PFSK-1 (cell line): ENCODE measurements around the gene DAPK1.

Experiments used
- FOXP2 ChIP-seq: optimal IDR thresholded peaks from 2 replicates; pipeline ENCODE3; 2011; ENCODE audit warnings: borderline replicate concordance, control low read depth, inconsistent platforms; ENCODE audit not compliant: insufficient read depth; ENCODE audit errors: extremely low read length, extremely low read depth
- POLR2AphosphoS5 ChIP-seq: IDR thresholded peaks from 2 replicates; pipeline ENCODE4 v1.6.1; 2012; ENCODE audit warnings: low read depth, mild to moderate bottlenecking, control low read depth, low read length, moderate library complexity
- REST ChIP-seq, 2 experiments: IDR thresholded peaks; 2 replicates each; pipeline versions ENCODE4 v1.6.1 to v1.8.0; 2011 to 2012; ENCODE audit warnings: low read depth in 2 of 2, low read length in 2 of 2, control low read depth in 1 of 2, inconsistent platforms in 1 of 2, mild to moderate bottlenecking in 1 of 2, moderate library complexity in 1 of 2; ENCODE audit not compliant: insufficient read depth in 1 of 2
- SIN3A ChIP-seq: IDR thresholded peaks from 2 replicates; pipeline ENCODE4 v1.6.1; 2012; ENCODE audit warnings: mild to moderate bottlenecking, low read length, moderate library complexity, borderline replicate concordance; ENCODE audit not compliant: insufficient read depth
- TAF1 ChIP-seq: IDR thresholded peaks from 2 replicates; pipeline ENCODE4 v1.6.1; 2012; ENCODE audit warnings: low read length, control low read depth, borderline replicate concordance; ENCODE audit not compliant: insufficient read depth

The DAPK1 gene

GRCh38 chr9:87741891-87742290, 244.2 kb downstream of the DAPK1 start:
- no peak for TF ChIP-seq FOXP2
- TF ChIP-seq REST (IDR thresholded peaks at IDR 0.05; ENCODE audit: insufficient read depth in 1 of 2, low read depth in 2 of 2, low read length in 2 of 2) = no peak
- TF ChIP-seq TAF1 = no peak
- TF ChIP-seq POLR2AphosphoS5 = no peak
- TF ChIP-seq SIN3A = no peak

GRCh38 chr9:87742813-87743428, 245.3 kb downstream of the DAPK1 start:
- no peak for TF ChIP-seq SIN3A
- no peak for TF ChIP-seq POLR2AphosphoS5
- TF ChIP-seq FOXP2 = no peak
- TF ChIP-seq TAF1 = no peak
- TF ChIP-seq REST (IDR thresholded peaks at IDR 0.05; ENCODE audit: insufficient read depth in 1 of 2, low read depth in 2 of 2, low read length in 2 of 2) = no peak

- TF ChIP-seq POLR2AphosphoS5 (no peak), FOXP2 (no peak), REST (IDR thresholded peaks at IDR 0.05; ENCODE audit: insufficient read depth in 1 of 2, low read depth in 2 of 2, low read length in 2 of 2) (no peak), TAF1 (no peak), SIN3A (no peak)
These were observed 248.5 kb downstream of the DAPK1 start for GRCh38 chr9:87746186-87746585.

GRCh38 chr9:87748881-87749280, 251.2 kb downstream of the DAPK1 start:
- TF ChIP-seq SIN3A (no peak), REST (IDR thresholded peaks at IDR 0.05; ENCODE audit: insufficient read depth in 1 of 2, low read depth in 2 of 2, low read length in 2 of 2) (no peak), FOXP2 (no peak), POLR2AphosphoS5 (no peak), TAF1 (no peak)
